C1 segment of cervical spinal cord (tissue), 14 donors: ENCODE measurements around the gene ITGB3BP.
"Not testable (repeated sequence)": the region's sequence is repeated elsewhere in the genome, so short reads cannot be mapped to it uniquely, and the experiment has no call there.

ENCODE experiments used
- DNase-seq, 14 donors: peaks; one replicate each; lab custom pipeline; 2025; lab: John Stamatoyannopoulos, UW

Gene ITGB3BP

GRCh38 chr1:63506782-63507181, 16.2 kb downstream of the ITGB3BP start:
- no peak for DNase-seq

DNA sequence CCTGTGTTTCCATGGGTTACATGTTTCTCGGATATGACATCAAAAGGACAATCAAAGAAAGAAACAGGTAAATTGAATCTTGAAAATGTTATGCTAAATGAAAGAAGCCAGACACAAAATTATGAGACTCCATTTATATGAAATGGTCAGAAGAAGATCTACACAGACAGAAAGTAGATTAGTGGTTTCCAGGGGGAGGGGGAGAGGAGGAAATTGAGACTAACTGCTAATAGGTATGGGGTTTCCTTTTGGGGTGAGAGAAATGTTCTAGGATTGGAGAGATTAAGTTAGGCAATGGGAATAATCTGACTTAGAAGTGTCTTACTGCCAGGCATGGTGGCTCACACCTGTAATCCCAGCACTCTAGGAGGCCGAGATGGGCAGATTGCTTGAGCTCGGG, 21.8 kb downstream of the ITGB3BP start:
- DNase-seq: no peak

DNA sequence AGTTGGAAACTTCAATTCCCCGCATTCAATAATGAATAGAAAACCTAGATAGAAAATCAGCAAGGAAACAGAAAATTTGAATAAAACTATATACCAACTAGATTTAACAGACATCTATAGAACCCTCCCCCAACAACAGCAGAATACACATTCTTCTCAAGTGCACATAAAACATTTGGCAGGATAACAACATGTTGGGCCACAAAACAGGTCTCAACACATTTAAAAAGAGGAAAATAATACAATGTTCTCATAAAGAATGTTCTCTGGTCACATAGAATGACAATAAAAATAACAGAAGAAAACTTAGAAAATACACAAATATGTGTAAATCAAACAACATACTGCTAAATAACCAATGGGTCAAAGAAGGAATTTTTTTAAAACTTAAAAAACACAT, 24.9 kb downstream of the ITGB3BP start:
- DNase-seq: no peak

GRCh38 chr1:63497577-63497976, 25.4 kb downstream of the ITGB3BP start:
- DNase-seq: no peak

DNA sequence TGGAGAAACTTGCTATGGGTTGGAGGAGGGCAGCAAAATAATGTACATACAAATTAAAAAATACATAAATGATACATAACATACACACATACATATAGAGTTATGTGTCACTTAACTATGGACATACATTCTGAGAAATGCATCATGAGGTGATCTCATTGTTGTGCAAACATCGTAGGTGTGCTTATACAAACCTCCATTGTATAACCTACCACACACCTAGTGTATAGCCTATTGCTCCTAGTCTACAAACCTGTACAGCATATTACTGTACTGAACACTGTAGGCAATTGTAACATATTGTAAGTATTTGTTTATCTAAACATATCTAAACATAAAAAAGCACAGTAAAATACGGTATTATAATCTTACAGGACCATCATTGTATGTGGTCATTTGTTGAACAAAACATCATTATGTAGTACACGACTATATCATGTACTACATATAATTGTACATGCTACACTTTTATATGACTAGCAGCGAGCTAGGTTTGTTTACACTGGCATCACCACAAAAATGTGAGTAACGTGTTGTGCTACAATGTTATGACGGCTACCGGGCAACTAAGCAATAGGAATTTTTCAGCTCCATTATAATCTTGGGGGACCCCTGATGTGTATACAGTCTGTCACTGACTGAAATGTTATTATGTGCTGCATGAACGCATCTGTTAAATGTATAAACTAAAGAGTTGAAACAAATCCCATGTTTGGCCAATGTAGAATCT, 35.5 kb downstream of the ITGB3BP start:
- DNase-seq: no peak

- no peak for DNase-seq
These were observed 36.4 kb downstream of the ITGB3BP start for GRCh38 chr1:63486629-63487028.

GRCh38 chr1:63480057-63480456, 43.0 kb downstream of the ITGB3BP start:
- no peak for DNase-seq

DNA sequence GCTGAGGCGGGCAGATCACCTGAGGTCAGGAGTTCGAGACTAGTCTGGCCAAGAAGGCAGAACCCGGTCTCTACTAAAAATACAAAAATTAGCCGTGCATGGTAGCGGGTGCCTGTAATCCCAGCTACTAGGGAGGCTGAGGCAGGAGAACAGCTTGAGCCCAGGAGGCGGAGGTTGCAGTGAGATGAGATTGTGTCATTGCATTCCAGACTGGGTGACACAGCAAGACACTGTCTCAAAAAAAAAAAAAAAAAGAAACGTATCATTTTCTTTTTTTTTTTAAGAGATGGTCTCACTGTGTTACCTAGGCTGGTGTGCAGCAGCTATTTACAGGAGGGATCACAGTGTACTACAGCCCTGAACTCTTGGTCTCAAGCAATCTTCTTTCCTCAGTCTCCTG, 47.3 kb downstream of the ITGB3BP start:
- DNase-seq: no peak

DNA sequence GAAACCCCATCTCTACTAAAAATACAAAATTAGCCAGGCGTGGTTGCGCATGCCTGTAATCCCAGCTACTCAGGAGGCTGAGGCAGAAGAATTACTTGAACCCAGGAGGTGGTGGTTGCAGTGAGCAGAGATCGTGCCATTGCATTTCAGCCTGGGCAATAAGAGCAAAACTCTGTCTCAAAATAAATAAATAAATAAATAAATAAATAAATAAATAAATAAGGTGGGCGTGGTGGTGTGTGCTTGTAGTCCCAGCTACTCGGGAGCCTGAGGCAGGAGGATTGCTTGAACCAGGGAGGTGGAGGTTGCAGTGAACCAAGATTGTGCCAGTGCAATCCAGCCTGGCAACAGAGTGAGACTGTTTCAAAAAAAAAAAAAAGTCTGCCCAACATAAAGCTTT, 54.3 kb downstream of the ITGB3BP start:
- DNase-seq: not testable (repeated sequence)

DNA sequence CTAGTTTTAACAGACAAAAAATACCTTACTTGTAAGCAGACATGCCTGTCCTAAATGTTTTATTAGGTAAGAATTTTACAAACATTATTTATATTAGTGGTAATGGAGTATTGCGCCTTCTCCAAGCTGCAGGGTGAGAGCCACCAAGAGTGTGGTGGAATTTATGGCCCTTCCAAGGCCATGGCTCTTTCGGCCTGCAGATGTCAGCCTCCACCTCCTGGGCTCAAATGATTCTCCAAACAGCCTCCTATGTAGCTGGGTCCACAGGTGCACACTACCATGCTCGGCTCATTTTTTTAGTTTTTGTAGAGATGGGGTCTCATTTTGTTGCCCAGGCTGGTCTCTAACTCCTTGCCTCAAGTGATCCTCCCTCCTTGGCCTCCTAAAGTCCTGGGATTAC, 56.3 kb downstream of the ITGB3BP start:
- DNase-seq: no peak

DNA sequence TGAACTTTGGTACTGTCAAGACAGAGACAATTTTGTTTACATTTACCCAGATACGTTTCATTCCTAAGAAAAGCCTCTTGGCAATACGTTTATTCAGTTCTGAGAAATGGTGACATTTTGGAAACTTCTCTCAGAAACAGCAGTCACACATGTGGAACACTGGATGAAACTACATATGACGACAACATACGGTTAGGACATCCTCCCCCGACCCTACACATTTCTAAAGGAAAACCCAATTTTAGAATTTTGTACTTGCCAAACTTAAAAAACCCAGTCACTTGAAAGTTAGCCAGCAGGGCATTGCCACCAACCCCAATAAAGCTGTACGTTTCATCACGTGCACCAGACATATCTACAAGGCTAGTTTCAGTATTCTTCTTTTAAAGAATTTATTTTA, 56.8 kb downstream of the ITGB3BP start:
- DNase-seq: no peak

DNA sequence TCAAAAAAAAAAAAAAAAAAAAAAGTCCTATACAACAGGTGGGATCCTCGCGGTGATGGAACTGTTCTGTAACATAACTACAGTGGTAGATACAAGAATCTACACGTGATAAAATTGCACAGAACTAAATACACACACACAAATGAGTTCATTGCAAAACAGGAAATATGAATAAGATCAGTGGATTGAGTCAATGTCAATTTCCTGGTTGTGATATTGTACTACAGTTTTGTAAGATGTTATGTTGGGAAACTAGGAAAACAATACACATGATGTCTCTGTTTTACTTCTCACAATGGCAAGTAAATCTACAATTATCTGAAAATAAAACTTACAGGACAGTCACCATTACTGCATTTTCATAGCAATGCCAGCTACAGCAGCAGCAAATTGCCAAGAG, 59.8 kb downstream of the ITGB3BP start:
- DNase-seq: no peak

DNA sequence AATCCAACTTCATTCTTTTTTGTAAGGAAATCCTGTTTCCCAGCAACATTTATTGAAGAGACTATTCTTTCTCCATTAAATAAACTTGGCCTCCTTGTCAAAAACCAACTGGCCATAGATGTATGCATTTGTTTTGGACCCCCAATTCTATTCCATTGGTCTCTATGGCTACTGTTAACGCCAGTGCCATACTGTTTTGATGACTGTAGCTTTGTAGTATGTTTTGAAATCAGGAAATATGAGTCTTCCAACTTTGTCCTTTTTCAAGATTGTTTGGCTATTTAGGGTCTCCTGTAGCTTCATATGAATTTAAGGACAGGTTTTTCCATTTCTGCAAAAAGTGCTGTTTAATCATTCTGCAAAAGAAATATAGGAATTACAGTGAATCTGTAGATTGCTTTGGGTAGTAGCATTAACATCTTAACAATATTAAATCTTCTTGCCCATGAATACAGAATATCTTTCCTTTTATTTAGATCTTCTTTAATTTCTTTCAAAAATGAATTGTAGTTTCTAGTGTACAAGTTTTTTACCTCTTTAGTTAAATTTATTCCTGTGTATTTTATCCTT, 61.3 kb downstream of the ITGB3BP start:
- no peak for DNase-seq

DNA sequence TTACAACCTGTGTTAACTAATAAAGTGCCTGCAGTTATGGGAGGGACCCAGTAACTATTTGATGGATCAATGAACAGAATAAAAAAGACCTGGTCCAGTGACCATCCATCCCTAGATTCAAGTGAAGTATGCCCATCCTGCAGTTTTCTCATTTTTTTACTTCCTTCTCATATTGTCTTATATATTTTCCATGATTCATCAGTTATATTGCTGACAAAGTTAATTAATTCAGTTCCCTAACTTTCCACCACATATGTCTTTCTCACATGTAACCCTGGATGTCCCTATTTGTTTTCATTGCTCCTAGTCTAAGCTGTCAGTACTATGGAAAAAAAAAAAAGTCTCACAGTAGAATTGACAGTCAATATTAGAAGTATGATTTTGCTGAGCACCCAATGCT, 64.3 kb downstream of the ITGB3BP start:
- no peak for DNase-seq

- DNase-seq: no peak
These were observed 68.8 kb downstream of the ITGB3BP start for GRCh38 chr1:63454269-63454668.

GRCh38 chr1:63453232-63453631, 69.8 kb downstream of the ITGB3BP start:
- no peak for DNase-seq

DNA sequence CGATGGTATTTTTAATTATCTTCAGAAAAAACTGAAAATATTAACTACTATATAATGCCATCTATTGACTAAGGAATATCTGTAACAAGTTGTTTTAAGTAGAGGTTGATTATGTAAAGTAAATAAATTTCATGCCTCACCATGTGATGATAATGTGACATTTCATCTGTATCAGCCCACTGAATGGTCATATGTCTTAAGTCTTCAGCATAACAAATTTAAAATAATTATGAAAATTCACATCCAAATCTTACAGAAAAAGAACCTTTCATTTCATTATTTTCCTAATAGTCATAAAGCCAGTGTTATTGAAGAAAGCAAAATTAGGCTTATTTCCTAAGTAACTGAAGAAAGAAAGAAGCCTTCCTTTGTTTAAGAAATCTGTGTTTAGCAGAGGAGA, 72.6 kb downstream of the ITGB3BP start:
- no peak for DNase-seq

GRCh38 chr1:63448731-63449246, 74.2 kb downstream of the ITGB3BP start:
- no peak for DNase-seq

- no peak for DNase-seq
These were observed 80.9 kb downstream of the ITGB3BP start for GRCh38 chr1:63442141-63442475.

GRCh38 chr1:63435161-63435560, 87.9 kb downstream of the ITGB3BP start:
- DNase-seq: no peak

DNA sequence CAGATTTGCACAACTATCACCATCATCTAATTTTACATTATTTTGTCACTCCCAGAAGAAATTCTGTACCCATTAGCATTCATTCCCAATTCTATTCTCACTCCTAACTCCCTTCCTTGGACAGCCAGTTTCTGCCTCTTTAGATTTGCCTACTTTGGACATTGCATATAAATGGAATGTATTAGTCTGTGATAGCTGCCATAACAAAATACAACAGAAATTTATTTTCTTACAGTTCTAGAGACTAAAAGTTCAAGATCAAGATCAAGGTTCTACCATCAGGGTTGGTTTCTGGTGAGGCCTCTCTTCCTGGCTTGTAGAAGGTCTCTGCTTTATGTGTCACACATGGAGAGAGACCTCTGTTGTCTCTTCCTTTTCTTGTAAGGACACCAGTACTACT, 93.7 kb downstream of the ITGB3BP start:
- DNase-seq: no peak

DNA sequence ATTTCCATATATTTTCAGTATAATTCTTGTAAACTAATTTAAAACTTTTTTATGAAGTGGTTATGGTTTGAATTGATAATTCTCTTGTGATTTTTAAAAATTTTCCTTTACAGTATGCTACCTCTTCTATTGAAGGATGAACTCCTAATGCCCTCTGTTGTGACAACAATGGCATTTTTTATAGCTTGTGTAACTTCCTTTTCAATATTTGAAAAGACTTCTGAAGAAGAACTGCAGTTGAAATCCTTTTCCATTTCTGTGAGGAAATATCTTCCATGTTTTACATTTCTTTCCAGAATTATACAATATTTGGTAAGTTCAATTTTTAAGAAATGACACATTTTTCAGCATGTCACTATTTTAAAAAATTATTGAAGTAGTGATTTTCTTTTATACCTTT, 94.2 kb downstream of the ITGB3BP start:
- DNase-seq: no peak

- no peak for DNase-seq
These were observed 99.4 kb downstream of the ITGB3BP start for GRCh38 chr1:63423649-63424048.

DNA sequence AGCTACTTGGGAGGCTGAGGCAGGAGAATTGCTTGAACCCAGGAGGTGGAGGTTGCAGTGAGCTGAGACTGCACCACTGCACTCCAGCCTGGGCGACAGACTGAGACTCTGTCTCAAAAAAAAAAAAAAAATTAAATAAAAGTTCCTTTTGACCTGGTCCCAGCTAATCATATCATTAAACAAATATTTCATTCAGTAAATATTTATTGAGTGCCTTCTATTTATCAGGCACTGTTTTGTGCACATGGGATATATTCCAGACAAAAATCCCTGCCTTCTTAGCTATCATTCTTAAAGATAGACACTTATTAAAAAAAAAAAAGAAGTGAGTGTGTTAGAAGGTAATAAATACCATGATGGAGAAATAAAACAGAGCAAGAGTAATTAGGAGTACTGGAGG, 102.3 kb downstream of the ITGB3BP start:
- not testable (repeated sequence) for DNase-seq
